Liver (tissue), 9 donors: ENCODE measurements around the gene GBX1. TPM values are rescaled to one million over a fixed set of nuclear protein-coding genes. Genes with fewer than 3 reads are reported as not detected.

Experiments
- DNase-seq: peaks from one replicate; pipeline ENCODE4 v3.0.0-alpha.2; 2017; ENCODE audit warnings: low spot score
- H3K27ac ChIP-seq, 2 donors: one replicate each; pipeline ENCODE4 v1.7.0; 2013; ENCODE audit warnings: inconsistent platforms in 2 of 2, low read length in 2 of 2, control low read depth in 1 of 2, low read depth in 1 of 2, mild to moderate bottlenecking in 1 of 2
- H3K27me3 ChIP-seq, 4 donors: one replicate each; pipeline versions ENCODE4 v1.6.1 to v1.7.0; 2013; ENCODE audit warnings: low read length in 3 of 4, inconsistent platforms in 1 of 4, mild to moderate bottlenecking in 1 of 4, moderate library complexity in 1 of 4; ENCODE audit not compliant: control insufficient read depth in 4 of 4, insufficient read depth in 4 of 4
- H3K36me3 ChIP-seq, 4 donors: one replicate each; pipeline versions ENCODE4 v1.6.1 to v1.7.0; 2013; ENCODE audit warnings: low read length in 3 of 4, mild to moderate bottlenecking in 3 of 4, low read depth in 1 of 4, moderate library complexity in 1 of 4; ENCODE audit not compliant: control insufficient read depth in 4 of 4, insufficient read depth in 3 of 4
- H3K4me1 ChIP-seq, 4 donors: one replicate each; pipeline versions ENCODE4 v1.6.1 to v1.7.0; 2013; ENCODE audit warnings: low read length in 3 of 4, mild to moderate bottlenecking in 3 of 4, moderate library complexity in 1 of 4; ENCODE audit not compliant: control insufficient read depth in 4 of 4, insufficient read depth in 4 of 4
- H3K4me3 ChIP-seq, 3 donors: one replicate each; pipeline versions ENCODE4 v1.6.1 to v1.7.0; 2013; ENCODE audit warnings: low read length in 3 of 3, control low read depth in 1 of 3, low read depth in 1 of 3, mild to moderate bottlenecking in 1 of 3
- H3K9ac ChIP-seq, 2 donors: one replicate each; pipeline ENCODE4 v1.7.0; 2013; ENCODE audit warnings: low read length in 2 of 2, mild to moderate bottlenecking in 2 of 2, moderate library complexity in 2 of 2, control low read depth in 1 of 2, low read depth in 1 of 2
- H3K9me3 ChIP-seq, 4 donors: one replicate each; pipeline versions ENCODE4 v1.6.1 to v1.7.0; 2013; ENCODE audit warnings: low read length in 3 of 4; ENCODE audit not compliant: control insufficient read depth in 4 of 4
- EGR1 ChIP-seq, 2 donors: IDR thresholded peaks; 2 replicates each; pipeline ENCODE4 v1.6.1; 2016 to 2018; ENCODE audit warnings: antibody characterized with exemption in 2 of 2, low read depth in 2 of 2
- FOXA1 ChIP-seq: IDR thresholded peaks from 2 replicates; pipeline ENCODE4 v1.6.1; 2016; ENCODE audit warnings: antibody characterized with exemption
- GABPA ChIP-seq, 2 donors: IDR thresholded peaks in 1 of 2; conservative IDR thresholded peaks in 1 of 2; 2 replicates each; pipeline ENCODE4 v1.6.1; 2016; ENCODE audit warnings: antibody characterized with exemption in 2 of 2, mild to moderate bottlenecking in 1 of 2, moderate library complexity in 1 of 2
- HNF4A ChIP-seq, 2 donors: conservative IDR thresholded peaks; 2 replicates each; pipeline ENCODE4 v1.6.1; 2016; ENCODE audit warnings: antibody characterized with exemption in 2 of 2, mild to moderate bottlenecking in 2 of 2
- JUND ChIP-seq, 2 donors: IDR thresholded peaks; 2 replicates each; pipeline ENCODE4 v1.6.1; 2016; ENCODE audit warnings: antibody characterized with exemption in 2 of 2
- NR2F2 ChIP-seq: IDR thresholded peaks from 2 replicates; pipeline ENCODE4 v1.6.1; 2016; ENCODE audit warnings: antibody characterized with exemption
- RAD21 ChIP-seq, 2 donors: IDR thresholded peaks; 2 replicates each; pipeline ENCODE4 v1.6.1; 2016; ENCODE audit warnings: antibody characterized with exemption in 2 of 2, mild to moderate bottlenecking in 2 of 2
- RXRA ChIP-seq, 2 donors: IDR thresholded peaks; 2 replicates each; pipeline ENCODE4 v1.6.1; 2017 to 2018; ENCODE audit warnings: antibody characterized with exemption in 2 of 2, mild to moderate bottlenecking in 1 of 2
- SP1 ChIP-seq: IDR thresholded peaks from 2 replicates; pipeline ENCODE4 v1.6.1; 2018; ENCODE audit warnings: antibody characterized with exemption, mild to moderate bottlenecking
- TAF1 ChIP-seq: conservative IDR thresholded peaks from 2 replicates; pipeline ENCODE4 v1.6.1; 2016; ENCODE audit warnings: antibody characterized with exemption, mild to moderate bottlenecking
- YY1 ChIP-seq: IDR thresholded peaks from 2 replicates; pipeline ENCODE4 v1.6.1; 2016; ENCODE audit warnings: antibody characterized with exemption, mild to moderate bottlenecking
- WGBS: extraction: QIAGEN DNeasy Blood & Tissue Kit; methylation state at CpG from one replicate; pipeline ENCODE4 v1.1.7; 2013; 5-methylcytosine and 5-hydroxymethylcytosine counted together
- polyA plus RNA-seq, 2 donors: library from polyadenylated mRNA; stranded (reverse) in 1 of 2; unstranded in 1 of 2; fragments of 200-250 nt in 1 of 2; fragments of >200 nt in 1 of 2; fragmentation: Nextera tagmentation in 1 of 2; extraction: Ambion mirVana in 1 of 2; gene quantifications; one replicate each; pipeline versions ENCODE4 v1.2.1 to v1.2.3, GENCODE V29; 2013 to 2015
- total RNA-seq, 2 donors: library from RNA; depleted of rRNA; stranded (reverse); fragments of >200 nt; gene quantifications; one replicate each; pipeline ENCODE4 v1.2.3, GENCODE V29; 2014
- TF ChIP-seq, protein P1 (sequence below): fragments of 150-350 bp; IDR thresholded peaks from 2 replicates; pipeline ENCODE4 v1.5.1; 2017; ENCODE audit warnings: improper control_type of control experiment, low read depth, low read length; ENCODE audit not compliant: missing input control
- TF ChIP-seq, protein P2 (sequence below): IDR thresholded peaks from 2 replicates; pipeline ENCODE4 v1.6.1; 2016; ENCODE audit warnings: antibody characterized with exemption
- TF ChIP-seq, protein P3 (sequence below): IDR thresholded peaks from 2 replicates; pipeline ENCODE4 v1.6.1; 2016; ENCODE audit warnings: antibody characterized with exemption
- TF ChIP-seq, protein P4 (sequence below): IDR thresholded peaks from 2 replicates; pipeline ENCODE4 v1.6.1; 2016; ENCODE audit warnings: antibody characterized with exemption, mild to moderate bottlenecking
- donor health status: healthy.
- donor health status: healthy.
- donor health status: healthy.
- donor health status: healthy.
- donor health status: healthy.

GBX1 gene
- total and polyA plus RNA-seq, 4 donors: not detected

DNA sequence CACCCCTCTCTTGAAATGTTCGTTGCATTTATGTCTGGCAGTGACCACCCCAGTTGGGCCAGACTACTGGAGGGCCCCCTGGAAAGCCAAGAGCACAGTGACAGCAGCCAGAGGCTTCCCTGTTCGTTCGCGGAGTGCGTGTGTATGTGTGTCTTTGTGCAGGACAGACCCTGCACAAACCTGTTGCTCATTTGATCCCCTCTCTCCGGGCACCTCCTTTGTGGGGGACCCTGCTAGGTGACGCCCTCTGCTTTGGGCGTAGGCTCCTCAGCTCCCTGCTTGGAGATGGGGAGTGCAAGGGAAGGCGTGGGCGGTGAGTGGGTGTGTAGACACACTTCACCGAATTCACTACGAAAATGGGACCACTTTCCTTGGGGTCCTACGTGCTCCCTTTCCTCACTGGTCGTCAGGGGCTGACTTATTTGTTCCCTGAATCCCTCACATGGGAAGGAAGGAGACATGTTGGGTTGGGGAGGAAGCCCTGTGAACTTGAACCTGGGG lies 42.5 kb downstream of the GBX1 start:
- WGBS: 94% methylated on average over 14 of the region's 14 CpGs
- TF ChIP-seq NR2F2 (no peak), YY1 (no peak), RAD21 (IDR thresholded peaks at IDR 0.05) (no peak), GABPA (IDR thresholded peaks at IDR 0.05 in 1 of 2, conservative IDR thresholded peaks at IDR 0.05 in 1 of 2) (no peak), HNF4A (conservative IDR thresholded peaks at IDR 0.05) (no peak), EGR1 (IDR thresholded peaks at IDR 0.05; ENCODE audit: low read depth in 2 of 2) (no peak)
- TF ChIP-seq, protein P1, sequence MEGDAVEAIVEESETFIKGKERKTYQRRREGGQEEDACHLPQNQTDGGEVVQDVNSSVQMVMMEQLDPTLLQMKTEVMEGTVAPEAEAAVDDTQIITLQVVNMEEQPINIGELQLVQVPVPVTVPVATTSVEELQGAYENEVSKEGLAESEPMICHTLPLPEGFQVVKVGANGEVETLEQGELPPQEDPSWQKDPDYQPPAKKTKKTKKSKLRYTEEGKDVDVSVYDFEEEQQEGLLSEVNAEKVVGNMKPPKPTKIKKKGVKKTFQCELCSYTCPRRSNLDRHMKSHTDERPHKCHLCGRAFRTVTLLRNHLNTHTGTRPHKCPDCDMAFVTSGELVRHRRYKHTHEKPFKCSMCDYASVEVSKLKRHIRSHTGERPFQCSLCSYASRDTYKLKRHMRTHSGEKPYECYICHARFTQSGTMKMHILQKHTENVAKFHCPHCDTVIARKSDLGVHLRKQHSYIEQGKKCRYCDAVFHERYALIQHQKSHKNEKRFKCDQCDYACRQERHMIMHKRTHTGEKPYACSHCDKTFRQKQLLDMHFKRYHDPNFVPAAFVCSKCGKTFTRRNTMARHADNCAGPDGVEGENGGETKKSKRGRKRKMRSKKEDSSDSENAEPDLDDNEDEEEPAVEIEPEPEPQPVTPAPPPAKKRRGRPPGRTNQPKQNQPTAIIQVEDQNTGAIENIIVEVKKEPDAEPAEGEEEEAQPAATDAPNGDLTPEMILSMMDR: no peak
- Histone ChIP-seq H3K4me1 (no peaks in the 10 kb centered on the region), H3K27me3 (no peaks in the 10 kb centered on the region), H3K27ac (no peak overlapping the region), H3K4me3 (no peak overlapping the region), H3K9me3 (no peaks in the 10 kb centered on the region), H3K36me3 (peaks cover 2 to 30% (median 14%) of the 10 kb centered on the region in 4 donors), H3K9ac (no peak overlapping the region)
- DNase-seq: no peak

DNA sequence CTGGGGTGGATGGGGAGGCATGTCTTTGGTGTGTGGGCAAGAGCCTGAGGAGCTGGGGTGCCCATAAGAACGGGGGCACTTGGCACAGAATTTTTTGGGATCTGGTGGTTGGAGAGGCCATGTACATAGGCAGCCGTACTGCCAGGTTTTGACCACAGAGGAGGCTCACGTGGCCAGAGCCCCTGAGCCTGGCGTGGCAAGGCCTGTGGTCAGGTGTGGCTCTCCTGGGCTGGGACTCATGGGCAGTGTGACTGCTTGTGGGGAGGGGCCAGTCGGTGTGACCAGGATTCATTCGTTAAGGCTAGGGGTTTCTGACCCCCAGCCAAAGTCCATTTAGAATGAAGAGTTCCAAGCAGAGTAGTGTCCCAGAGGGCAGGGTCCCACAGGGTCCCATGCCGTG lies 43.0 kb downstream of the GBX1 start:
- DNase-seq: no peak
- Histone ChIP-seq H3K9me3 (no peaks in the 10 kb centered on the region), H3K4me3 (no peak overlapping the region), H3K4me1 (no peaks in the 10 kb centered on the region), H3K27me3 (no peaks in the 10 kb centered on the region), H3K27ac (no peak overlapping the region), H3K36me3 (peaks cover 2 to 30% (median 14%) of the 10 kb centered on the region in 4 donors), H3K9ac (no peak overlapping the region)
- 87% methylated on average over 7 of the region's 7 CpGs for WGBS
- TF ChIP-seq, protein P2, sequence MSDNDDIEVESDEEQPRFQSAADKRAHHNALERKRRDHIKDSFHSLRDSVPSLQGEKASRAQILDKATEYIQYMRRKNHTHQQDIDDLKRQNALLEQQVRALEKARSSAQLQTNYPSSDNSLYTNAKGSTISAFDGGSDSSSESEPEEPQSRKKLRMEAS: no peak
- no peak for TF ChIP-seq JUND (IDR thresholded peaks at IDR 0.05)
- TF ChIP-seq, protein P3, sequence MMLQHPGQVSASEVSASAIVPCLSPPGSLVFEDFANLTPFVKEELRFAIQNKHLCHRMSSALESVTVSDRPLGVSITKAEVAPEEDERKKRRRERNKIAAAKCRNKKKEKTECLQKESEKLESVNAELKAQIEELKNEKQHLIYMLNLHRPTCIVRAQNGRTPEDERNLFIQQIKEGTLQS: no peak
- TF ChIP-seq FOXA1: no peak
- TF ChIP-seq, protein P4, sequence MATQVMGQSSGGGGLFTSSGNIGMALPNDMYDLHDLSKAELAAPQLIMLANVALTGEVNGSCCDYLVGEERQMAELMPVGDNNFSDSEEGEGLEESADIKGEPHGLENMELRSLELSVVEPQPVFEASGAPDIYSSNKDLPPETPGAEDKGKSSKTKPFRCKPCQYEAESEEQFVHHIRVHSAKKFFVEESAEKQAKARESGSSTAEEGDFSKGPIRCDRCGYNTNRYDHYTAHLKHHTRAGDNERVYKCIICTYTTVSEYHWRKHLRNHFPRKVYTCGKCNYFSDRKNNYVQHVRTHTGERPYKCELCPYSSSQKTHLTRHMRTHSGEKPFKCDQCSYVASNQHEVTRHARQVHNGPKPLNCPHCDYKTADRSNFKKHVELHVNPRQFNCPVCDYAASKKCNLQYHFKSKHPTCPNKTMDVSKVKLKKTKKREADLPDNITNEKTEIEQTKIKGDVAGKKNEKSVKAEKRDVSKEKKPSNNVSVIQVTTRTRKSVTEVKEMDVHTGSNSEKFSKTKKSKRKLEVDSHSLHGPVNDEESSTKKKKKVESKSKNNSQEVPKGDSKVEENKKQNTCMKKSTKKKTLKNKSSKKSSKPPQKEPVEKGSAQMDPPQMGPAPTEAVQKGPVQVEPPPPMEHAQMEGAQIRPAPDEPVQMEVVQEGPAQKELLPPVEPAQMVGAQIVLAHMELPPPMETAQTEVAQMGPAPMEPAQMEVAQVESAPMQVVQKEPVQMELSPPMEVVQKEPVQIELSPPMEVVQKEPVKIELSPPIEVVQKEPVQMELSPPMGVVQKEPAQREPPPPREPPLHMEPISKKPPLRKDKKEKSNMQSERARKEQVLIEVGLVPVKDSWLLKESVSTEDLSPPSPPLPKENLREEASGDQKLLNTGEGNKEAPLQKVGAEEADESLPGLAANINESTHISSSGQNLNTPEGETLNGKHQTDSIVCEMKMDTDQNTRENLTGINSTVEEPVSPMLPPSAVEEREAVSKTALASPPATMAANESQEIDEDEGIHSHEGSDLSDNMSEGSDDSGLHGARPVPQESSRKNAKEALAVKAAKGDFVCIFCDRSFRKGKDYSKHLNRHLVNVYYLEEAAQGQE: no peak
- no peak for TF ChIP-seq EGR1 (IDR thresholded peaks at IDR 0.05; ENCODE audit: low read depth in 2 of 2)
- no peak for TF ChIP-seq SP1
- TF ChIP-seq RXRA (IDR thresholded peaks at IDR 0.05): no peak
- no peak for TF ChIP-seq RAD21 (IDR thresholded peaks at IDR 0.05)
- TF ChIP-seq TAF1: no peak
- TF ChIP-seq, protein P1: no peak
- TF ChIP-seq GABPA (IDR thresholded peaks at IDR 0.05 in 1 of 2, conservative IDR thresholded peaks at IDR 0.05 in 1 of 2): no peak
- no peak for TF ChIP-seq HNF4A (conservative IDR thresholded peaks at IDR 0.05)
- TF ChIP-seq YY1: no peak
